ENCODE results near the gene FAM83C. TPM values are rescaled to one million over a fixed set of nuclear protein-coding genes. Genes with fewer than 3 reads are reported as not detected.
A peak's percentile ranks its signal among the peaks of the same experiment; 100 is the strongest.

The FAM83C gene
- total and polyA plus RNA-seq, 9 of the 15 experiments (the other 6 are each of a cell fraction or from before 2014, with no cell fraction given): not detected

GRCh38 chr20:35285806-35286076 lies 6.5 kb downstream of the FAM83C start (continued):
- TF ChIP-seq, protein P1, sequence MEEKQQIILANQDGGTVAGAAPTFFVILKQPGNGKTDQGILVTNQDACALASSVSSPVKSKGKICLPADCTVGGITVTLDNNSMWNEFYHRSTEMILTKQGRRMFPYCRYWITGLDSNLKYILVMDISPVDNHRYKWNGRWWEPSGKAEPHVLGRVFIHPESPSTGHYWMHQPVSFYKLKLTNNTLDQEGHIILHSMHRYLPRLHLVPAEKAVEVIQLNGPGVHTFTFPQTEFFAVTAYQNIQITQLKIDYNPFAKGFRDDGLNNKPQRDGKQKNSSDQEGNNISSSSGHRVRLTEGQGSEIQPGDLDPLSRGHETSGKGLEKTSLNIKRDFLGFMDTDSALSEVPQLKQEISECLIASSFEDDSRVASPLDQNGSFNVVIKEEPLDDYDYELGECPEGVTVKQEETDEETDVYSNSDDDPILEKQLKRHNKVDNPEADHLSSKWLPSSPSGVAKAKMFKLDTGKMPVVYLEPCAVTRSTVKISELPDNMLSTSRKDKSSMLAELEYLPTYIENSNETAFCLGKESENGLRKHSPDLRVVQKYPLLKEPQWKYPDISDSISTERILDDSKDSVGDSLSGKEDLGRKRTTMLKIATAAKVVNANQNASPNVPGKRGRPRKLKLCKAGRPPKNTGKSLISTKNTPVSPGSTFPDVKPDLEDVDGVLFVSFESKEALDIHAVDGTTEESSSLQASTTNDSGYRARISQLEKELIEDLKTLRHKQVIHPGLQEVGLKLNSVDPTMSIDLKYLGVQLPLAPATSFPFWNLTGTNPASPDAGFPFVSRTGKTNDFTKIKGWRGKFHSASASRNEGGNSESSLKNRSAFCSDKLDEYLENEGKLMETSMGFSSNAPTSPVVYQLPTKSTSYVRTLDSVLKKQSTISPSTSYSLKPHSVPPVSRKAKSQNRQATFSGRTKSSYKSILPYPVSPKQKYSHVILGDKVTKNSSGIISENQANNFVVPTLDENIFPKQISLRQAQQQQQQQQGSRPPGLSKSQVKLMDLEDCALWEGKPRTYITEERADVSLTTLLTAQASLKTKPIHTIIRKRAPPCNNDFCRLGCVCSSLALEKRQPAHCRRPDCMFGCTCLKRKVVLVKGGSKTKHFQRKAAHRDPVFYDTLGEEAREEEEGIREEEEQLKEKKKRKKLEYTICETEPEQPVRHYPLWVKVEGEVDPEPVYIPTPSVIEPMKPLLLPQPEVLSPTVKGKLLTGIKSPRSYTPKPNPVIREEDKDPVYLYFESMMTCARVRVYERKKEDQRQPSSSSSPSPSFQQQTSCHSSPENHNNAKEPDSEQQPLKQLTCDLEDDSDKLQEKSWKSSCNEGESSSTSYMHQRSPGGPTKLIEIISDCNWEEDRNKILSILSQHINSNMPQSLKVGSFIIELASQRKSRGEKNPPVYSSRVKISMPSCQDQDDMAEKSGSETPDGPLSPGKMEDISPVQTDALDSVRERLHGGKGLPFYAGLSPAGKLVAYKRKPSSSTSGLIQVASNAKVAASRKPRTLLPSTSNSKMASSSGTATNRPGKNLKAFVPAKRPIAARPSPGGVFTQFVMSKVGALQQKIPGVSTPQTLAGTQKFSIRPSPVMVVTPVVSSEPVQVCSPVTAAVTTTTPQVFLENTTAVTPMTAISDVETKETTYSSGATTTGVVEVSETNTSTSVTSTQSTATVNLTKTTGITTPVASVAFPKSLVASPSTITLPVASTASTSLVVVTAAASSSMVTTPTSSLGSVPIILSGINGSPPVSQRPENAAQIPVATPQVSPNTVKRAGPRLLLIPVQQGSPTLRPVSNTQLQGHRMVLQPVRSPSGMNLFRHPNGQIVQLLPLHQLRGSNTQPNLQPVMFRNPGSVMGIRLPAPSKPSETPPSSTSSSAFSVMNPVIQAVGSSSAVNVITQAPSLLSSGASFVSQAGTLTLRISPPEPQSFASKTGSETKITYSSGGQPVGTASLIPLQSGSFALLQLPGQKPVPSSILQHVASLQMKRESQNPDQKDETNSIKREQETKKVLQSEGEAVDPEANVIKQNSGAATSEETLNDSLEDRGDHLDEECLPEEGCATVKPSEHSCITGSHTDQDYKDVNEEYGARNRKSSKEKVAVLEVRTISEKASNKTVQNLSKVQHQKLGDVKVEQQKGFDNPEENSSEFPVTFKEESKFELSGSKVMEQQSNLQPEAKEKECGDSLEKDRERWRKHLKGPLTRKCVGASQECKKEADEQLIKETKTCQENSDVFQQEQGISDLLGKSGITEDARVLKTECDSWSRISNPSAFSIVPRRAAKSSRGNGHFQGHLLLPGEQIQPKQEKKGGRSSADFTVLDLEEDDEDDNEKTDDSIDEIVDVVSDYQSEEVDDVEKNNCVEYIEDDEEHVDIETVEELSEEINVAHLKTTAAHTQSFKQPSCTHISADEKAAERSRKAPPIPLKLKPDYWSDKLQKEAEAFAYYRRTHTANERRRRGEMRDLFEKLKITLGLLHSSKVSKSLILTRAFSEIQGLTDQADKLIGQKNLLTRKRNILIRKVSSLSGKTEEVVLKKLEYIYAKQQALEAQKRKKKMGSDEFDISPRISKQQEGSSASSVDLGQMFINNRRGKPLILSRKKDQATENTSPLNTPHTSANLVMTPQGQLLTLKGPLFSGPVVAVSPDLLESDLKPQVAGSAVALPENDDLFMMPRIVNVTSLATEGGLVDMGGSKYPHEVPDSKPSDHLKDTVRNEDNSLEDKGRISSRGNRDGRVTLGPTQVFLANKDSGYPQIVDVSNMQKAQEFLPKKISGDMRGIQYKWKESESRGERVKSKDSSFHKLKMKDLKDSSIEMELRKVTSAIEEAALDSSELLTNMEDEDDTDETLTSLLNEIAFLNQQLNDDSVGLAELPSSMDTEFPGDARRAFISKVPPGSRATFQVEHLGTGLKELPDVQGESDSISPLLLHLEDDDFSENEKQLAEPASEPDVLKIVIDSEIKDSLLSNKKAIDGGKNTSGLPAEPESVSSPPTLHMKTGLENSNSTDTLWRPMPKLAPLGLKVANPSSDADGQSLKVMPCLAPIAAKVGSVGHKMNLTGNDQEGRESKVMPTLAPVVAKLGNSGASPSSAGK (IDR thresholded peaks at IDR 0.05): 0 out of 2 replicates have a peak, but pooled peaks have one; percentile 11
- TF ChIP-seq RCOR1 (IDR thresholded peaks at IDR 0.05; ENCODE audit: borderline replicate concordance in 1 of 2, low read depth in 2 of 2, low read length in 2 of 2) (peak in 1 of 2 experiments; percentile 68; a peak in 2 of 4 replicates), EP300 (IDR thresholded peaks at IDR 0.05; ENCODE audit: low read length) (0 out of 2 replicates have a peak, but pooled peaks have one; percentile 11), ZEB2 (IDR thresholded peaks at IDR 0.05) (0 out of 2 replicates have a peak, but pooled peaks have one; percentile 26), NFE2 (IDR thresholded peaks at IDR 0.05; ENCODE audit: low read depth) (peak; percentile 97), GABPB1 (CRISPR knock-in tag; IDR thresholded peaks at IDR 0.05) (peak; percentile 45; the same call in 1 of the 2 replicates), ATF7 (IDR thresholded peaks at IDR 0.05) (peak; percentile 76), ARID3A (IDR thresholded peaks at IDR 0.05; ENCODE audit: borderline replicate concordance, low read depth, low read length) (0 out of 2 replicates have a peak, but pooled peaks have one; percentile 21), MCM3 (IDR thresholded peaks at IDR 0.05) (no peak), GABPA (tag; conservative IDR thresholded peaks at IDR 0.05; ENCODE audit: low read depth) (no peak), TOE1 (IDR thresholded peaks at IDR 0.05; ENCODE audit: borderline replicate concordance) (0 out of 2 replicates have a peak, but pooled peaks have one; percentile 24), TOE1 (CRISPR knock-in tag; IDR thresholded peaks at IDR 0.05; ENCODE audit: borderline replicate concordance, low read depth) (no peak), FOSL1 (tag; conservative IDR thresholded peaks at IDR 0.05) (peak; percentile 89), MTA1 (IDR thresholded peaks at IDR 0.05; ENCODE audit: borderline replicate concordance) (peak; percentile 60; the same call in 1 of the 2 replicates), LARP7 (IDR thresholded peaks at IDR 0.05) (0 out of 2 replicates have a peak, but pooled peaks have one; percentile 18), PTRF (tag; IDR thresholded peaks at IDR 0.05) (no peak)
- TF ChIP-seq, protein P2, sequence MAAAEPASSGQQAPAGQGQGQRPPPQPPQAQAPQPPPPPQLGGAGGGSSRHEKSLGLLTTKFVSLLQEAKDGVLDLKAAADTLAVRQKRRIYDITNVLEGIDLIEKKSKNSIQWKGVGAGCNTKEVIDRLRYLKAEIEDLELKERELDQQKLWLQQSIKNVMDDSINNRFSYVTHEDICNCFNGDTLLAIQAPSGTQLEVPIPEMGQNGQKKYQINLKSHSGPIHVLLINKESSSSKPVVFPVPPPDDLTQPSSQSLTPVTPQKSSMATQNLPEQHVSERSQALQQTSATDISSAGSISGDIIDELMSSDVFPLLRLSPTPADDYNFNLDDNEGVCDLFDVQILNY (CRISPR knock-in tag; IDR thresholded peaks at IDR 0.05): no peak
